Measurements from ENCODE around the gene TMEM163.

DNA sequence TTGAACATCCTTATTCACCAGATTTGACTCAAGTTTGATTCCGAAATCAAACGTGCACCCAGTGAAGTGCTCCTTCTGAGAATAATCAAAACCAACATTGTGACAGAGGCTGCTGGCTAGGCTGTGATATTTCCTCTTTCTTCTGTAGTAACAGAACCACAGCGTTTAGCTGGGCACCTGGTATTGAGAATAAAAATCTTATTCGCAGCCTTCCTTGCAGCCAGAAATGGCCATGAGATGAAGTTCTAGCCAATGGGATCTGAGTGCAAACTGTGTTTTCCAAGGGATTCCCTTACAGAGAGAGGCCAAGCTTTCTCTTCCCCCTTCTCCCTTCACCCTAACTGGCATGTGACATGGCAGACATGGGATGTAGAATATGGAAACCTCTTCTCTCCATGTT is 51.7 kb downstream of the TMEM163 start:
- TF ChIP-seq CTCF (IDR thresholded peaks at IDR 0.05; ENCODE audit: extremely low read depth in 1 of 2, insufficient read depth in 1 of 2, low read depth in 1 of 2, low read length in 2 of 2) (no peak), POLR2A (IDR thresholded peaks at IDR 0.05; ENCODE audit: low read depth, low read length) (no peak), EZH2 (IDR thresholded peaks at IDR 0.05; ENCODE audit: borderline replicate concordance, low read depth, low read length, severe bottlenecking) (no peak), FOS (IDR thresholded peaks at IDR 0.05; ENCODE audit: borderline replicate concordance, insufficient read depth, low read length) (no peak), JUN (IDR thresholded peaks at IDR 0.05; ENCODE audit: borderline replicate concordance, insufficient read depth, insufficient read length, low read depth) (no peak), POLR2AphosphoS5 (IDR thresholded peaks at IDR 0.05; ENCODE audit: insufficient read depth, low read depth, low read length) (no peak)
